Measurements from ENCODE around the gene COL4A3. TPM values are rescaled to one million over a fixed set of nuclear protein-coding genes. Genes with fewer than 3 reads are reported as not detected.
A peak's percentile ranks its signal among the peaks of the same experiment; 100 is the strongest.

Gene COL4A3
- total RNA-seq, 2 donors from 2014 or later, result 29.6 to 36.7 TPM

GRCh38 chr2:227349989-227350612 is 185.7 kb downstream of the COL4A3 start:
- no peak for DNase-seq (ENCODE audit: low spot score)
- Histone ChIP-seq H3K36me3 (peaks cover 8% of the 10 kb centered on the region), H3K4me3 (no peak overlapping the region), H3K9me3 (no peaks in the 10 kb centered on the region), H3K4me1 (ENCODE audit: control insufficient read depth in 1 of 2, low read depth in 2 of 2) (no peaks in the 10 kb centered on the region), H3K27me3 (replicated peaks; ENCODE audit: insufficient read depth) (no peaks in the 10 kb centered on the region), H3K27ac (no peak overlapping the region)
- no peak for ATAC-seq (ENCODE audit: insufficient number of reproducible peaks, low FRiP score, low read depth)
- no peak for TF ChIP-seq CTCF (IDR thresholded peaks at IDR 0.05)

GRCh38 chr2:227351639-227352038 is 187.2 kb downstream of the COL4A3 start:
- H3K4me3 ChIP-seq, result no peak overlapping the region
- no peaks in the 10 kb centered on the region for H3K27me3 ChIP-seq (replicated peaks; ENCODE audit: insufficient read depth)
- no peaks in the 10 kb centered on the region for H3K4me1 ChIP-seq (ENCODE audit: control insufficient read depth in 1 of 2, low read depth in 2 of 2)
- DNase-seq (ENCODE audit: low spot score) (no peak), ATAC-seq (ENCODE audit: insufficient number of reproducible peaks, low FRiP score, low read depth) (no peak)
- peaks cover 15% of the 10 kb centered on the region for H3K36me3 ChIP-seq
- TF ChIP-seq CTCF (IDR thresholded peaks at IDR 0.05), result no peak
- H3K27ac ChIP-seq, result no peak overlapping the region
- no peaks in the 10 kb centered on the region for H3K9me3 ChIP-seq

DNA sequence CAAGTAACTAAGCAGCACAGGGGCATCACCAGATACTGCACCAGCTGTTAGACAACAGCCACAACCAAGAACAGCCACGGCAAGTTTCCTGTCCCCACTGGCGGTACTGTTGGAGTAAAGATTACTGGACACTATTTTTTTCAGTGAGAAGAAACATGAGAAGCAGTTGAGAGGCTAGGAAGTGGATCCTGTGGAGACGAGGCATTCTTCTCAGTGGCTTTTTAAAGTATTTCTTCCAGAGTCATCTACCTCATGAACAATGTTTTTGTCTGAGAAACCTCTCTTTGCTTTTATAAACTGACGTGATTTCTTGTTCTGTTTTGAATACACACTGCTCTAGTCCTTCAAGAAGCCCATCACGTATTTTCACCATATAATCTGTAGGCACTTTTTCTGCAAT is 195.9 kb downstream of the COL4A3 start:
- peaks cover 35% of the 10 kb centered on the region for H3K36me3 ChIP-seq

DNA sequence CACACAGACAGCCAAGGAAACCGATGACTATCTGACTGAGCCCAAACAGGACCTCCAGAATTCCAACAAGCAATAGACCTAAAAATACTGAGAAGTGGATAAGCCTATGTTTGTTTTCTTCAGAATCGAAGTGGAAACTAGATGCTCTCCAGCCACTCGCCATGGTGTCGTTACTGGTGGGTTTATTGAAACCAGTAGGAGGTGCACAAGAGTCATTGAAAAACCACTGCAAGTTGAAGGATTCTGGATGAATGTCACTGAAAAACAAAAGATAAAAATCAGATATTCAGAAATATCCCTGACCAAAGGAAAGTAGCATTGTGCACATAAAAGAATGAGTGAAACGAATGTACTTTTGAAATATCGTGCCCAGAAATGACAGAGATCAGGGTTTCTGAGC is 199.3 kb downstream of the COL4A3 start:
- Histone ChIP-seq H3K27me3 (replicated peaks; ENCODE audit: insufficient read depth) (no peaks in the 10 kb centered on the region), H3K4me1 (ENCODE audit: control insufficient read depth in 1 of 2, low read depth in 2 of 2) (peaks cover 14 to 34% of the 10 kb centered on the region in 2 donors), H3K36me3 (peaks cover 3% of the 10 kb centered on the region), H3K9me3 (no peaks in the 10 kb centered on the region), H3K27ac (peak overlapping the region in 1 of 2 donors; percentile 19), H3K4me3 (no peak overlapping the region)
- DNase-seq (ENCODE audit: low spot score) (no peak), ATAC-seq (ENCODE audit: insufficient number of reproducible peaks, low FRiP score, low read depth) (no peak)
- no peak for TF ChIP-seq CTCF (IDR thresholded peaks at IDR 0.05)

More for the DNA sequence above, 195.9 kb downstream of the COL4A3 start:
- no peak overlapping the region for H3K27ac ChIP-seq
- no peak for TF ChIP-seq CTCF (IDR thresholded peaks at IDR 0.05)
- H3K4me1 ChIP-seq (ENCODE audit: control insufficient read depth in 1 of 2, low read depth in 2 of 2), result peaks cover 9 to 13% of the 10 kb centered on the region in 2 donors
- no peak for DNase-seq (ENCODE audit: low spot score)
- H3K27me3 ChIP-seq (replicated peaks; ENCODE audit: insufficient read depth), result no peaks in the 10 kb centered on the region
- no peak overlapping the region for H3K4me3 ChIP-seq
- no peaks in the 10 kb centered on the region for H3K9me3 ChIP-seq
- ATAC-seq (ENCODE audit: insufficient number of reproducible peaks, low FRiP score, low read depth), result no peak

Other genes with a start within 250 kb of the COL4A3 start
- 10 to 100 TPM; 17.2 to 34.0 TPM for gene COL4A4, start 419 bp upstream of the COL4A3 start, total RNA-seq
- 100 to 1,000 TPM; 109 to 113 TPM for gene MFF, start 160.6 kb downstream of the COL4A3 start, total RNA-seq
- not detected for gene TM4SF20, start 214.7 kb downstream of the COL4A3 start, total RNA-seq
- gene SCYGR1, start 223.3 kb downstream of the COL4A3 start, total RNA-seq, result not detected

Measured in thoracic aorta (tissue), 2 donors.